H9 (cell line): ENCODE measurements around the gene TELO2. TPM values are rescaled to one million over a fixed set of nuclear protein-coding genes. Genes with fewer than 3 reads are reported as not detected.

Source experiments
- DNase-seq: peaks from one replicate; pipeline ENCODE4 v3.0.0-alpha.2; 2017
- H2AFZ ChIP-seq: one replicate; pipeline ENCODE4 v1.6.1; 2013; ENCODE audit warnings: mild to moderate bottlenecking, low read length, control low read depth, moderate library complexity
- H2AK5ac ChIP-seq: 2 replicates; pipeline ENCODE4 v1.6.1; 2013; ENCODE audit warnings: low read length, control low read depth, mixed read lengths; ENCODE audit not compliant: insufficient read length
- H2BK120ac ChIP-seq: one replicate; pipeline ENCODE4 v1.6.1; 2013; ENCODE audit warnings: low read depth, mild to moderate bottlenecking, low read length, control low read depth, inconsistent platforms; ENCODE audit not compliant: poor library complexity, severe bottlenecking
- H2BK12ac ChIP-seq: 2 replicates; pipeline ENCODE4 v1.6.1; 2013; ENCODE audit warnings: low read length, control low read depth, mixed read lengths, low read depth; ENCODE audit not compliant: insufficient read length
- H2BK15ac ChIP-seq: 2 replicates; pipeline ENCODE4 v1.6.1; 2013; ENCODE audit warnings: low read depth, low read length, control low read depth
- H2BK20ac ChIP-seq: one replicate; pipeline ENCODE4 v1.6.1; 2013; ENCODE audit warnings: low read depth, mild to moderate bottlenecking, low read length, control low read depth, inconsistent platforms; ENCODE audit not compliant: poor library complexity, severe bottlenecking
- H2BK5ac ChIP-seq: 2 replicates; pipeline ENCODE4 v1.6.1; 2013; ENCODE audit warnings: low read length, control low read depth, mixed read lengths; ENCODE audit not compliant: insufficient read length
- H3K14ac ChIP-seq: 2 replicates; pipeline ENCODE4 v1.6.1; 2013; ENCODE audit warnings: low read length, control low read depth; ENCODE audit not compliant: insufficient read depth
- H3K18ac ChIP-seq: 2 replicates; pipeline ENCODE4 v1.6.1; 2013; ENCODE audit warnings: low read depth, mild to moderate bottlenecking, mixed read lengths, low read length, control low read depth; ENCODE audit not compliant: insufficient read length
- H3K23ac ChIP-seq: 2 replicates; pipeline ENCODE4 v1.6.1; 2013; ENCODE audit warnings: low read length, control low read depth, mixed read lengths, low read depth; ENCODE audit not compliant: insufficient read length
- H3K23me2 ChIP-seq: 2 replicates; pipeline ENCODE4 v1.6.1; 2013; ENCODE audit warnings: low read depth, mild to moderate bottlenecking, mixed read lengths, low read length, control low read depth; ENCODE audit not compliant: insufficient read length, poor library complexity, severe bottlenecking
- H3K27ac ChIP-seq: 2 replicates; pipeline ENCODE4 v1.5.1; 2013; ENCODE audit warnings: low read length, control low read depth, mixed read lengths, low read depth; ENCODE audit not compliant: insufficient read length
- H3K27me3 ChIP-seq: 2 replicates; pipeline ENCODE4 v1.6.1; 2013; ENCODE audit warnings: low read length, control low read depth, inconsistent platforms; ENCODE audit not compliant: insufficient read depth
- H3K4ac ChIP-seq: 2 replicates; pipeline ENCODE4 v1.6.1; 2013; ENCODE audit warnings: low read depth, mild to moderate bottlenecking, control low read depth, inconsistent platforms, low read length, moderate library complexity
- H3K4me1 ChIP-seq: 2 replicates; pipeline ENCODE4 v1.6.1; 2013; ENCODE audit warnings: low read length, control low read depth, inconsistent platforms; ENCODE audit not compliant: insufficient read depth
- H3K4me2 ChIP-seq: 2 replicates; pipeline ENCODE4 v1.6.1; 2013; ENCODE audit warnings: low read length, control low read depth, mixed read lengths; ENCODE audit not compliant: insufficient read length, insufficient read depth
- H3K56ac ChIP-seq: 2 replicates; pipeline ENCODE4 v1.6.1; 2013; ENCODE audit warnings: low read depth, mild to moderate bottlenecking, mixed read lengths, low read length, control low read depth; ENCODE audit not compliant: insufficient read length
- H3K79me1 ChIP-seq: 2 replicates; pipeline ENCODE4 v1.6.1; 2013; ENCODE audit warnings: low read depth, mild to moderate bottlenecking, moderate library complexity, low read length, control low read depth, inconsistent platforms; ENCODE audit not compliant: insufficient read depth, poor library complexity, severe bottlenecking
- H3K79me2 ChIP-seq: 2 replicates; pipeline ENCODE4 v1.6.1; 2013; ENCODE audit warnings: low read length, control low read depth, inconsistent platforms; ENCODE audit not compliant: insufficient read depth
- H3K9ac ChIP-seq: 2 replicates; pipeline ENCODE4 v1.6.1; 2013; ENCODE audit warnings: low read length, control low read depth, mixed read lengths; ENCODE audit not compliant: insufficient read length; ENCODE audit errors: extremely low read depth
- H3K9me3 ChIP-seq: one replicate; pipeline ENCODE4 v1.6.1; 2013; ENCODE audit warnings: low read depth, low read length, inconsistent platforms; ENCODE audit not compliant: control insufficient read depth
- H3T11ph ChIP-seq: one replicate; pipeline ENCODE4 v1.6.1; 2013; ENCODE audit warnings: mild to moderate bottlenecking, low read length, control low read depth, inconsistent platforms
- H4K20me1 ChIP-seq: one replicate; pipeline ENCODE4 v1.6.1; 2013; ENCODE audit not compliant: control insufficient read depth, insufficient read length, insufficient read depth
- H4K5ac ChIP-seq: 2 replicates; pipeline ENCODE4 v1.6.1; 2013; ENCODE audit warnings: low read depth, mild to moderate bottlenecking, mixed read lengths, low read length, control low read depth; ENCODE audit not compliant: insufficient read length
- H4K8ac ChIP-seq: replicated peaks from 2 replicates; pipeline ENCODE4 v1.6.1; 2013; ENCODE audit warnings: low read length, control low read depth, mixed read lengths, low read depth; ENCODE audit not compliant: insufficient read length
- H4K91ac ChIP-seq: 2 replicates; pipeline ENCODE4 v1.6.1; 2013; ENCODE audit warnings: low read depth, mild to moderate bottlenecking, moderate library complexity, mixed read lengths, low read length, control low read depth; ENCODE audit not compliant: insufficient read length
- H3K27ac Mint-ChIP-seq, 3 experiments: 2 replicates in 2 of 3; 3 replicates in 1 of 3; pipeline ENCODE4 v1.8.0; 2020 to 2021; ENCODE audit warnings: mixed read lengths in 3 of 3, mild to moderate bottlenecking in 1 of 3, moderate library complexity in 1 of 3
- H3K27me3 Mint-ChIP-seq: 2 replicates; pipeline ENCODE4 v1.8.0; 2021; ENCODE audit warnings: low read depth, mild to moderate bottlenecking, moderate library complexity, mixed read lengths
- H3K36me3 Mint-ChIP-seq, 3 experiments: 2 replicates in 2 of 3; 3 replicates in 1 of 3; pipeline ENCODE4 v1.8.0; 2020 to 2021; ENCODE audit warnings: low read depth in 3 of 3, mixed read lengths in 3 of 3; ENCODE audit not compliant: insufficient read depth in 1 of 3
- H3K4me1 Mint-ChIP-seq, 2 experiments: 2 replicates each; pipeline ENCODE4 v1.8.0; 2020; ENCODE audit warnings: mixed read lengths in 2 of 2
- H3K4me3 Mint-ChIP-seq, 2 experiments: 2 replicates in 1 of 2; 3 replicates in 1 of 2; pipeline ENCODE4 v1.8.0; 2020 to 2021; ENCODE audit warnings: mild to moderate bottlenecking in 2 of 2, mixed read lengths in 2 of 2, moderate library complexity in 1 of 2
- H3K9me3 Mint-ChIP-seq, 2 experiments: 2 replicates in 1 of 2; 3 replicates in 1 of 2; pipeline ENCODE4 v1.8.0; 2020; ENCODE audit warnings: mild to moderate bottlenecking in 2 of 2, mixed read lengths in 2 of 2, moderate library complexity in 1 of 2
- CTCF ChIP-seq: fragments of 200-600 bp; sonication (generic); conservative IDR thresholded peaks from 3 replicates; pipeline ENCODE4 v1.8.0; 2021; ENCODE audit warnings: antibody characterized with exemption, mild to moderate bottlenecking
- WGBS: extraction: QIAGEN DNeasy Blood & Tissue Kit; methylation state at CpG from one replicate; pipeline ENCODE4 v1.1.7; 2013; ENCODE audit warnings: missing lambda C conversion rate, low lambda C conversion rate, mixed read lengths; ENCODE audit not compliant: insufficient read length; ENCODE audit errors: extremely low coverage; 5-methylcytosine and 5-hydroxymethylcytosine counted together
- total RNA-seq: library from RNA; stranded (reverse); gene quantifications from 2 replicates; pipeline ENCODE4 v1.2.1, GENCODE V29; 2021

Gene TELO2
- total RNA-seq, 1 experiment from 2014 or later, result 98.9 TPM

- Mint-ChIP-seq H3K4me3 (no peak overlapping the region), H3K9me3 (peaks cover 6 to 15% of the 10 kb centered on the region in 2 experiments; a peak in 3 of 5 replicates), H3K27ac (no peak overlapping the region), H3K27me3 (no peaks in the 10 kb centered on the region; the same call in 1 of the 2 replicates), H3K4me1 (no peaks in the 10 kb centered on the region), H3K36me3 (peaks cover 11 to 42% (median 38%) of the 10 kb centered on the region in 3 experiments; a peak in 6 of 7 replicates)
- no peak overlapping the region for H2BK15ac ChIP-seq
- H3K27me3 ChIP-seq, result no peaks in the 10 kb centered on the region
- no peak overlapping the region for H3K4me2 ChIP-seq
- no peak overlapping the region for H3T11ph ChIP-seq
- H3K18ac ChIP-seq, result no peak overlapping the region
- H4K20me1 ChIP-seq, result no peaks in the 10 kb centered on the region
- H3K14ac ChIP-seq, result no peak overlapping the region
- no peaks in the 10 kb centered on the region for H3K4me1 ChIP-seq
- H4K5ac ChIP-seq, result no peak overlapping the region
- H2BK120ac ChIP-seq, result no peak overlapping the region
- H3K23ac ChIP-seq, result no peak overlapping the region
- no peak overlapping the region for H3K4ac ChIP-seq
- no peaks in the 10 kb centered on the region for H3K79me2 ChIP-seq
- H4K8ac ChIP-seq, result no peak overlapping the region
- no peaks in the 10 kb centered on the region for H3K79me1 ChIP-seq
- no peak overlapping the region for H3K9ac ChIP-seq
- no peak overlapping the region for H2BK20ac ChIP-seq
- H2AK5ac ChIP-seq, result no peak overlapping the region
- no peak overlapping the region for H2BK5ac ChIP-seq
- no peak overlapping the region for H3K56ac ChIP-seq
- H3K27ac ChIP-seq, result no peak overlapping the region
- no peak overlapping the region for H2BK12ac ChIP-seq
- peak; percentile 35; the same call in 2 of the 3 replicates for TF ChIP-seq CTCF
- H4K91ac ChIP-seq, result no peak overlapping the region
- H3K9me3 ChIP-seq, result no peaks in the 10 kb centered on the region
- peak; percentile 47 for DNase-seq
- no peaks in the 10 kb centered on the region for H3K23me2 ChIP-seq
- WGBS, result no CpG with 5 or more reads among the region's 26 CpGs
- H2AFZ ChIP-seq, result no peak overlapping the region
These were observed 17.8 kb downstream of the TELO2 start for GRCh38 chr16:1510941-1511351.
